Mucosa of stomach (tissue), 1 donor: ENCODE data around the gene RNF32.

Source experiments
- H3K27me3 ChIP-seq: one replicate; pipeline ENCODE4 v1.7.0; 2013; ENCODE audit warnings: mild to moderate bottlenecking, low read length; ENCODE audit not compliant: control insufficient read depth, insufficient read depth
- H3K36me3 ChIP-seq: one replicate; pipeline ENCODE4 v1.7.0; 2013; ENCODE audit warnings: low read length; ENCODE audit not compliant: control insufficient read depth, insufficient read depth
- H3K4me1 ChIP-seq: one replicate; pipeline ENCODE4 v1.7.0; 2013; ENCODE audit warnings: mild to moderate bottlenecking, low read length; ENCODE audit not compliant: control insufficient read depth, insufficient read depth
- H3K4me3 ChIP-seq: one replicate; pipeline ENCODE4 v1.7.0; 2013; ENCODE audit warnings: low read length
- H3K9ac ChIP-seq: one replicate; pipeline ENCODE4 v1.7.0; 2013; ENCODE audit warnings: mild to moderate bottlenecking, low read length, moderate library complexity
- H3K9me3 ChIP-seq: one replicate; pipeline ENCODE4 v1.7.0; 2013; ENCODE audit warnings: mild to moderate bottlenecking, low read length, moderate library complexity; ENCODE audit not compliant: control insufficient read depth
- donor health status: Pancreatic carcinoma.

RNF32 gene

DNA sequence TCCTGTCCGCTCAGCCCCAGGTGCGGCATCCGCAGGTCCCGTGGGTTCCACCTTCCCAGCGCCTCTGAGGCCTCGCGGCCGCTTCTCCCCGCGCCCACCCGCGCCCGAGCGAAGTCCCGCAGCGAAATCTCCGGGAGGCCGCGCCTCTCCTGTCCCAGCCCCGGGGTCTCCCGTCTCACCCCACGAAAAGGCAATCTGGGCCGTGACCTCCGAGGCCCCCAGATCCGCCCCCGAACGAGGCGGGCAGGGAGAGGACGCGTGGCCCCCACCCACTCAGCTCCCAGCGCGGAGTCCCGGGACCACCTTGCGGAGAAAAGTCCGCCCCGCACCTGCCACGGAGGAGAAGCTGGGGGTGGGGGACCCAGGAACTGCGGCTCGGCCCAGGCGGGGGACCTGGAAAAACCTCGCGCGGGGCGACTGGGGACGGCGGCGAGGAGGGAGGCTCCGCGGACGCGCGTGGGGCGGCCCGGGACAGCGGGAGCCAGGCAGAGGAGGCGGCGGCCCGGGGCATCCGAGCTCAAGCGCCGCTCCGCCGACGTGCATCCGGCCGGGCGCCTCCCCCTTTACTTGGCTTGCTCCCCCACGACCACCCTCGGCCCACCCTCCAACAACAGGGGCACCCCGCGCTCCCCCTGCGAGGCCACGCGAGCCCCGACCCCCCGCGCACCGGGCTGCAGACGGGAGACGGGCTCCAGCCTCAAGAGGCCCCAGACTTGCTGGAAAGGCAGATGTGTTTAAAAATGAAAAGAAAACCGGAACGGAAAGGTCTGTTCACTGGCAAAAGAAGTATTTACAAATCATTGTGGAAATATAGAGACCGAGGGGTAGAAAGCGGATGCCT, 33.0 kb upstream of the RNF32 start:
- H3K9me3 ChIP-seq: no peaks in the 10 kb centered on the region
- H3K4me3 ChIP-seq: no peak overlapping the region
- H3K9ac ChIP-seq: peak overlapping the region; percentile 64
- H3K27me3 ChIP-seq: no peaks in the 10 kb centered on the region
- H3K4me1 ChIP-seq: peaks cover 41% of the 10 kb centered on the region
- H3K36me3 ChIP-seq: no peaks in the 10 kb centered on the region

DNA sequence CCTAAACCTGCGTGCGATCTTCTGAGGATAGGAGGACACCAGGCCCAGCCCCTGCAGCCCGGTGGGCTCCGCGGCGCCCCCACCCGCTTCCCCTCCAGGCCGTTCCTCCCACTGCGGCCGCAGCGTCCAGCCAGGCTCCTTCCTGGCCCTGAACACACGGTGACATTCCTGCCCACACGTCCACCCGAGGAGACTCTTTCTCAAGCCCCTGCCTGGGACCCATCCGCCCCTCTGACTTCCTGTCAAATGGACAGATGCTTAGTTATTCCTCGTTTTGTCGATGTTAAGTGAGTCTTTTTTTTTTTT, 32.4 kb upstream of the RNF32 start:
- H3K27me3 ChIP-seq: no peaks in the 10 kb centered on the region
- H3K4me1 ChIP-seq: peaks cover 42% of the 10 kb centered on the region
- no peaks in the 10 kb centered on the region for H3K9me3 ChIP-seq
- H3K9ac ChIP-seq: peak overlapping the region; percentile 64
- H3K36me3 ChIP-seq: no peaks in the 10 kb centered on the region
- no peak overlapping the region for H3K4me3 ChIP-seq

DNA sequence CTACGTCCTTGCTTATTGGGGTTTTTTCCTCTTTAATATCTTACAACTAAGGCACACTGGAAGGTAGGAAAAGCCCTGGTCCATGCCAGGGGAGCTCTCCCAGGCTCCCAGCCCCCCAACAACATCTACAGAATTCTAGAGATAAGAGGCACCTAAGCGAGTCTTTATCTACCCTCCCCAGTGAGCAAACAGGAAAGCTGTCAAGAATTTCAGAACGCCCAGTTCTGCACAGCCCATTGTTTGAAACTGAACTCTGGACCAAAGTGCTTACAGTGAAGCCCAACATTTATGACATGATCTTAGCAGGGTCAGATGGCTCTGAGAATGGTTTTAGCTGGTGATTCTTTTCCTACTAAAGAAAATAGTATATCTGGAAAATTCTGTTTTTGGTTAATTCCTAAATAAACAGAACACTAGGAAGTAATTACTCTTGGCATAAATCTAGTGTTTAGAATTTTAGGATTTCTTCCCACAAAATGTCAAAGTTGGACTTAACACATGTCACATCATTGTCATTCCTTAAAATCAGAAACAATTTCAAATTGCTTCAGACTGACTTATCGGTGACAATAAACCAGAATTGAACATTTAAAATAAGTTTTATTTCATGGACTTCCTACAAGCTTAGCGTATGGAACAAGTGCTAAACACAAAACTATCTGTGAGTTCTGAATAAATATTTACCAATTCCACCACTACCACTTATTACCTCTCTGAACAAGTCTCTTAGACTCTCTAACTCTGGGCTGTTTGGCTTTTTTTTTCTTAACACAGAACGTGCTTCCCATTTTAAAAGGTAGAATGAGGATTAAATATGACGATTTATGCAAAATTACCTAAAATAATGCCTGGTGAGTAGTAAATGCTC, 31.3 kb upstream of the RNF32 start:
- no peaks in the 10 kb centered on the region for H3K27me3 ChIP-seq
- H3K36me3 ChIP-seq: no peaks in the 10 kb centered on the region
- no peak overlapping the region for H3K4me3 ChIP-seq
- no peaks in the 10 kb centered on the region for H3K9me3 ChIP-seq
- H3K9ac ChIP-seq: no peak overlapping the region
- peaks cover 49% of the 10 kb centered on the region for H3K4me1 ChIP-seq

DNA sequence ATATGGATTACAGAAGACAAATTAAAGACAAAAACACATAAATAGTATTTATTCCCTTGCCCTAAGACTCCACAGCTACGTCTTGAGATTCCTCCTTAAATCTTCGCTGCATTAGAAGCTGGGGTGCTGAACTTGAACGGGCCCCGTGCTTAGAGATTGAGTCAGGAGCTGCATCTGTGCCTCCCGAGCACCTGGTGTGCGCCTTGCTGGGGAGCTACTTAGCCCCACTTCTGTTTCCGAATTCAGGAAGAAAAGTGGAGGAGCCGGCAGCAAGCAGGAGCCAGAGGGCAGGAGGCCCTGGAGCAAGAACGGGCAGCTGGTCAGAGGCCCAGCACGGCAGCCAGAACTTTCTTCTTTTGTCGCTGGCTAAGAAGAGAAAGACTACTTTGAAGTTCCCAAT, 30.4 kb upstream of the RNF32 start:
- no peaks in the 10 kb centered on the region for H3K9me3 ChIP-seq
- H3K4me3 ChIP-seq: no peak overlapping the region
- H3K4me1 ChIP-seq: peaks cover 58% of the 10 kb centered on the region
- H3K9ac ChIP-seq: no peak overlapping the region
- H3K36me3 ChIP-seq: no peaks in the 10 kb centered on the region
- no peaks in the 10 kb centered on the region for H3K27me3 ChIP-seq

DNA sequence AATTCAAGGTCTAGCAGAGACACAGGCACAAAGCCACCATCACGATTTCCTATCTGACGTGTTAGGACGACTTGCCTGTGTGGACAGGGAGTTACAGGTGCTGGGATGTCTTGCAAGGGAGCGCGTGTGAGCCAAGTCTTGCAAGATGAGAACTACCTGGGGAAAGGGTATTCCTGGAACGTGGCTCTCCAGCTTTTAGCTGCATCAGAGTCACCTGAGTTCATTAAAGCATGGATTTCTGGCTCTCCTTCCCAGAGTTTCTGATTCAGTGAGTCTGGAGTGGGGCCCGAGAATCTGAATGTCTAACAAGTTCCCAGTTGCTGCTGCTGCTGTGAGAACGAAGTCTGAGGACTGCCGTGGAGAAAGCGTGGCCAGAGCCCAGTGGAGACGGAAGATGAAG, 30.0 kb upstream of the RNF32 start:
- no peak overlapping the region for H3K9ac ChIP-seq
- H3K4me3 ChIP-seq: no peak overlapping the region
- peaks cover 62% of the 10 kb centered on the region for H3K4me1 ChIP-seq
- no peaks in the 10 kb centered on the region for H3K36me3 ChIP-seq
- H3K9me3 ChIP-seq: no peaks in the 10 kb centered on the region
- H3K27me3 ChIP-seq: no peaks in the 10 kb centered on the region

DNA sequence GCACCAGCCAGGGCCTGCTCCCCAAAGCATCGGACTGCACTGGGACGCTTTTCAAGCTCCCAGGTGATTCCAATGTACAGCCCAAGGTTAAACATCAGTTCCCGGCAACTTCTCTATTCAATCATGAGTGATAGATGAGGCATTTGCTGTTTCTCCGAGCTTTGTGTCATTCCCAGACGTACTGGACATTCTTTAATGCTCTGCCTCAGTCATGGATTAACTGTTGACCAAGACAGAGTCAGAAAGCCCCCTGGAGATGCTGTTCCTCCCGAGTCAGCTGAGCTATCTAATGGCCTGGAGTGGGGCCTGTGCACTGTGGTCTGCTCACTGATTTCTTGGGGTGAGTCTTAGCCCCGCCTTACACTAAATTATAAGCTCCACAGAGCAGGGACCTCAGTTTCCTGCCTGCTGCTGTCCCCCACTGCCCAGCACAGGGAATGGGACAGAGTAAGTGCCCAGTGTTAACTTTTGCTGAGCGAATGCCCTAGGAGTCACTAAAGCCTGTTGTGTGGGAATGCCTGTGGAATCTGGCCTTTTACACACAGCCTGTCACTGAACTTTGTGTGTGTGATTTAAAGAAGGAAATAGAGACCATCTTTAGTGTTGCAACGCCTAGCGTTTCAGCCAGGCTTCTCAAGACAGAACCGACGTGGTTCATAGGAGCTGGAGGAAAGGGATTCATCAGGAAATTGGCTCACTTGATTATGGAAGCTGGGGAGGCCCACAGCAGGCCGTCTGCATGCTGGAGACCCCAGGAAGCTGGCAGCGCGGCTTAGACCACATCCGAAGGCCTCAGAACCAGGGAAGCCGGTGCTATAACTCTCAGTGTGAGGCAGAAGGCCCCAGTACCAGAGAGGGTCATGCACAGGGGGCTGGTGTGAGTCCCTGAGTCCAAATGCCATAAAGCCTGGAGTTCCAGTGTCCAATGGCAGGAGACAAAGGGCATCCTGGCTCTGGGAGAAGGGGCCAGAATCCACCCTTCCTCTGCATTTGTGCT, 29.3 kb upstream of the RNF32 start:
- no peaks in the 10 kb centered on the region for H3K27me3 ChIP-seq
- peaks cover 65% of the 10 kb centered on the region for H3K4me1 ChIP-seq
- H3K9me3 ChIP-seq: no peaks in the 10 kb centered on the region
- no peaks in the 10 kb centered on the region for H3K36me3 ChIP-seq
- H3K9ac ChIP-seq: no peak overlapping the region
- H3K4me3 ChIP-seq: no peak overlapping the region

DNA sequence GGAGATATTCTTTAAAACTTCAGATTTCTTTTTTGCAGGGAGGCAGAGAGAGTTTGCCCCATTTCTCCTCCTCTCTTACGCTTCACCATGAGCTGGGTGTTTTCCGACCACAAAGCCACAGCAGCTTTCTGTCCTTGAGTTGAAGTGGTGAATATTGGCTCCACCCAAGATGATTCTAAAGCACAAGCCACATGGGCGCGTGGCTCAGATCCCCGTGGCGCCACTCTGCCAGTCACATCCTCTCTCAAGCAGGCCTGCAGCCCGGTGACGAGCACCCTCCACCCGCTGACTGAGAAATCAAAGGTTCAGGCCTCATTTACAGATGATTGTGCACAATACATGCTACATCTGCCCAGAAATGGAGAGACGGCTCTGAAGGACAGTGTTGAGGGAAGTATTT, 27.6 kb upstream of the RNF32 start:
- H3K4me1 ChIP-seq: peaks cover 68% of the 10 kb centered on the region
- H3K27me3 ChIP-seq: no peaks in the 10 kb centered on the region
- H3K36me3 ChIP-seq: no peaks in the 10 kb centered on the region
- H3K9me3 ChIP-seq: no peaks in the 10 kb centered on the region
- H3K4me3 ChIP-seq: no peak overlapping the region
- no peak overlapping the region for H3K9ac ChIP-seq

DNA sequence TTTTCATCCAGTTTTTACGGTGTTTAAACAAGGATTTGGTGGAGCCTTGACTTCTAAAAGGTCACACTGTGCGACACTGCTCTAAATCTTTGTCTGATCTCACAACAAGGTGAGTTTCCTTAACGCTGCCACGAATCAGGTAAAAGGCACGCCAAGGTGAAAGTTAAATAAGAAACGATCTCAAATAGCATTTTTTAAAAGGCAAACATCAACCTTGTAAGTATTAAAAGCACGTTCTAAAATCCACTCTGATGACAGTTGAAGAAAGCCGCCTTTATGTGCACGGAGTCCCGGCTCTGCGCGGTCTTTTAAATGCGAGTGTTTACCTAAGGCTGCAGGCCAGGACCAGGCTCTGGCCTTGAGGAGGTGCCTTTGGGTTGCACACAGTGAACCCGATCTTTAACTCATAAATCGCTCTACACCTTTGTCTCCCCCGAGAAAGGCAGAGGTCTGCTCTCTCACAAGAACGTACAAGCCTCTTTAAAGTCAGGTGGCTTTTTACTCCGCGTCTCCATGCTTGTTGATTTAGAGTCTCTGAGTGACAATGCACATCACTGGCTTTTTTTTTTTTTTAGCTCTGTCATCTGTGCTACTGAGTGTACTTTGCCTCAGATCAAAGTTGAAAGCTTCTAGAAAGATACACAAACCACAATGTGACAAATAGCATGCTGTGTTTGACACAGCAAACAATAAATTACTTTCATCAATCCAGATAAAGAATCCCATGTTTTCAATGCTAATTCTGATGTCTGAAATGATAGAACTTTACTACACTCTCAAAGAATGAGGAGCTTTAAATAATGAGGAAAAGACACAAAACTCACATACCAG, 25.9 kb upstream of the RNF32 start:
- H3K4me3 ChIP-seq: no peak overlapping the region
- no peaks in the 10 kb centered on the region for H3K27me3 ChIP-seq
- H3K9ac ChIP-seq: no peak overlapping the region
- no peaks in the 10 kb centered on the region for H3K36me3 ChIP-seq
- H3K4me1 ChIP-seq: peaks cover 57% of the 10 kb centered on the region
- H3K9me3 ChIP-seq: no peaks in the 10 kb centered on the region

DNA sequence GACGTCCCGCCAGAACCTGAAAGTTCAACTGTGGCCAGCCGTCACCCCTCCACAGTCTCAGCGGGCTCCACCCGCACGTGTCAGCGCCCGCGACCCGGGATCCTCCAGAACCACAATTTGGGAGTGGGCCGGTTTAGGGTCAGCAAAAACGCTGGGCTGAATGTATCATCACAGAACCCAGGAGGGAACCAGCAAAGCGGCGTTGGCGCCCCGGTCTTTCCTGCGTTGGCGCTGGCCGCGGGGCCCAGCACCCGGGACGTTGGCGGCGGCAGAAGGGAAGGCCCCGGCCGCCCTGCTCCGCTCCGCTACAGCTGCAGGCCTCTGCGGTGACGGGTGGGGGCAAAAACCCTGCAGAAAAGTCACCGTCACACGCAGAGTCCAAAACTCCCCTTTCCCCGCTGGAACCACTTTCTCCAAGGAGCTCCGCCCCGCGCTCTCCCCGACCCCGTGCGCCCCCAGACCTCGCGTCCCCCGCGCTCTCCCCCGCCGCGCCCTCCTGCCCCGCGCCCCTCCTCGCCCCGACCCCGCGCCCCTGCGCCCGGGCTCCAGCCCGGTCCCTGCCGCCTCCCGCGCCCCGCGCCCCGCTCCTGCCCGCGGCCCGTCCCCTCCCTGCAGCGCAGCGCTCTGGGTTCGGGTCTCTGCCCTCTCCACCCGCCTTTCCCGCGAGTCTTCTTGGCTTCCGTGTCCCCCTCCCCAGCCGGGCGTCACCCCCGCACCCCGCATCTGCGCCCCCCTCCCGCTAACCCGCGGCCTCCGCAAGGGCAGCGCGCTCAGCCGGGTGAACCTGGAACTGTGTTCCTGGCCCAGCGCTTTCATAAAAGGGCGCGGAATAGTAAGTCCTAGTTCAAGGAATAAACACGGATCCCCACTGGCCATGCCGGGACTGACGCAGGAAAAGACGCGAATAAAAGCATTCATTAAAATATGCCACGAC, 24.0 kb upstream of the RNF32 start:
- H3K9me3 ChIP-seq: no peaks in the 10 kb centered on the region
- H3K4me3 ChIP-seq: no peak overlapping the region
- H3K4me1 ChIP-seq: peaks cover 43% of the 10 kb centered on the region
- H3K27me3 ChIP-seq: no peaks in the 10 kb centered on the region
- H3K36me3 ChIP-seq: no peaks in the 10 kb centered on the region
- peak overlapping the region; percentile 67 for H3K9ac ChIP-seq

DNA sequence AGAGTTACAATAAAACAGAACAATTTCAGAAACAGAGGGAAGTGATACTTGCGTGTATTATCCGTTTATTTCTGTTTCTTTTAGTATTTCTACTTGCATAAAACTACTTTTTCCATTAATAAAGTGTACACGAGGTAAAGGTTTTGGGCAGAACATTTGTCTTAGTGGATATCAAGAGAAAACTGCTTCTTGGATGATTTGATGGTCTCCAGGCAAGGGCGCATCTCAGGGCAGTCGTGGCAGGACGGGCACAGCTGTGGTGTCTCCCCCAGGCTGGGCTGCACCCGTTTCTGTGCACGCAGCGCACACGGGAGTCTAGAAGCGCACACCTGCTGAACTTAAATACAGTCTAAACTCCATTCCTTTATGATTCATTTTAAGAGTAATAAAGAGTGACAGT, 23.4 kb upstream of the RNF32 start:
- H3K4me3 ChIP-seq: no peak overlapping the region
- peaks cover 36% of the 10 kb centered on the region for H3K4me1 ChIP-seq
- H3K9ac ChIP-seq: peak overlapping the region; percentile 33
- H3K27me3 ChIP-seq: no peaks in the 10 kb centered on the region
- no peaks in the 10 kb centered on the region for H3K9me3 ChIP-seq
- no peaks in the 10 kb centered on the region for H3K36me3 ChIP-seq
